Liver (tissue), 9 donors: Measurements from ENCODE around the gene LIN9. TPM values are rescaled to one million over a fixed set of nuclear protein-coding genes. Genes with fewer than 3 reads are reported as not detected.

Source experiments
- DNase-seq: peaks from one replicate; pipeline ENCODE4 v3.0.0-alpha.2; 2017; ENCODE audit warnings: low spot score
- H3K27ac ChIP-seq, 2 donors: one replicate each; pipeline ENCODE4 v1.7.0; 2013; ENCODE audit warnings: inconsistent platforms in 2 of 2, low read length in 2 of 2, control low read depth in 1 of 2, low read depth in 1 of 2, mild to moderate bottlenecking in 1 of 2
- H3K27me3 ChIP-seq, 4 donors: one replicate each; pipeline versions ENCODE4 v1.6.1 to v1.7.0; 2013; ENCODE audit warnings: low read length in 3 of 4, inconsistent platforms in 1 of 4, mild to moderate bottlenecking in 1 of 4, moderate library complexity in 1 of 4; ENCODE audit not compliant: control insufficient read depth in 4 of 4, insufficient read depth in 4 of 4
- H3K36me3 ChIP-seq, 4 donors: one replicate each; pipeline versions ENCODE4 v1.6.1 to v1.7.0; 2013; ENCODE audit warnings: low read length in 3 of 4, mild to moderate bottlenecking in 3 of 4, low read depth in 1 of 4, moderate library complexity in 1 of 4; ENCODE audit not compliant: control insufficient read depth in 4 of 4, insufficient read depth in 3 of 4
- H3K4me1 ChIP-seq, 4 donors: one replicate each; pipeline versions ENCODE4 v1.6.1 to v1.7.0; 2013; ENCODE audit warnings: low read length in 3 of 4, mild to moderate bottlenecking in 3 of 4, moderate library complexity in 1 of 4; ENCODE audit not compliant: control insufficient read depth in 4 of 4, insufficient read depth in 4 of 4
- H3K4me3 ChIP-seq, 3 donors: one replicate each; pipeline versions ENCODE4 v1.6.1 to v1.7.0; 2013; ENCODE audit warnings: low read length in 3 of 3, control low read depth in 1 of 3, low read depth in 1 of 3, mild to moderate bottlenecking in 1 of 3
- H3K9ac ChIP-seq, 2 donors: one replicate each; pipeline ENCODE4 v1.7.0; 2013; ENCODE audit warnings: low read length in 2 of 2, mild to moderate bottlenecking in 2 of 2, moderate library complexity in 2 of 2, control low read depth in 1 of 2, low read depth in 1 of 2
- H3K9me3 ChIP-seq, 4 donors: one replicate each; pipeline versions ENCODE4 v1.6.1 to v1.7.0; 2013; ENCODE audit warnings: low read length in 3 of 4; ENCODE audit not compliant: control insufficient read depth in 4 of 4
- ATF3 ChIP-seq: IDR thresholded peaks from 2 replicates; pipeline ENCODE4 v1.6.1; 2016; ENCODE audit warnings: antibody characterized with exemption
- FOXA1 ChIP-seq: IDR thresholded peaks from 2 replicates; pipeline ENCODE4 v1.6.1; 2016; ENCODE audit warnings: antibody characterized with exemption
- FOXA2 ChIP-seq: IDR thresholded peaks from 2 replicates; pipeline ENCODE4 v1.6.1; 2016; ENCODE audit warnings: antibody characterized with exemption
- HNF4G ChIP-seq: IDR thresholded peaks from 2 replicates; pipeline ENCODE4 v1.6.1; 2016; ENCODE audit warnings: antibody characterized with exemption
- MAX ChIP-seq: IDR thresholded peaks from 2 replicates; pipeline ENCODE4 v1.6.1; 2016; ENCODE audit warnings: antibody characterized with exemption
- NR2F2 ChIP-seq: IDR thresholded peaks from 2 replicates; pipeline ENCODE4 v1.6.1; 2016; ENCODE audit warnings: antibody characterized with exemption
- RAD21 ChIP-seq, 2 donors: IDR thresholded peaks; 2 replicates each; pipeline ENCODE4 v1.6.1; 2016; ENCODE audit warnings: antibody characterized with exemption in 2 of 2, mild to moderate bottlenecking in 2 of 2
- REST ChIP-seq: IDR thresholded peaks from 2 replicates; pipeline ENCODE4 v1.6.1; 2016; ENCODE audit warnings: antibody characterized with exemption, mild to moderate bottlenecking
- RXRA ChIP-seq, 2 donors: IDR thresholded peaks; 2 replicates each; pipeline ENCODE4 v1.6.1; 2017 to 2018; ENCODE audit warnings: antibody characterized with exemption in 2 of 2, mild to moderate bottlenecking in 1 of 2
- SP1 ChIP-seq: IDR thresholded peaks from 2 replicates; pipeline ENCODE4 v1.6.1; 2018; ENCODE audit warnings: antibody characterized with exemption, mild to moderate bottlenecking
- YY1 ChIP-seq: IDR thresholded peaks from 2 replicates; pipeline ENCODE4 v1.6.1; 2016; ENCODE audit warnings: antibody characterized with exemption, mild to moderate bottlenecking
- ZBTB33 ChIP-seq: IDR thresholded peaks from 2 replicates; pipeline ENCODE4 v1.6.1; 2016; ENCODE audit warnings: antibody characterized with exemption
- WGBS: extraction: QIAGEN DNeasy Blood & Tissue Kit; methylation state at CpG from one replicate; pipeline ENCODE4 v1.1.7; 2013; 5-methylcytosine and 5-hydroxymethylcytosine counted together
- polyA plus RNA-seq, 2 donors: library from polyadenylated mRNA; stranded (reverse) in 1 of 2; unstranded in 1 of 2; fragments of 200-250 nt in 1 of 2; fragments of >200 nt in 1 of 2; fragmentation: Nextera tagmentation in 1 of 2; extraction: Ambion mirVana in 1 of 2; gene quantifications; one replicate each; pipeline versions ENCODE4 v1.2.1 to v1.2.3, GENCODE V29; 2013 to 2015
- total RNA-seq, 2 donors: library from RNA; depleted of rRNA; stranded (reverse); fragments of >200 nt; gene quantifications; one replicate each; pipeline ENCODE4 v1.2.3, GENCODE V29; 2014
- donor health status: healthy.
- donor health status: healthy.
- donor health status: healthy.
- donor health status: healthy.
- donor health status: healthy.

Gene LIN9
- total and polyA plus RNA-seq, 4 donors: 0.50 to 7.9 (median 1.00) TPM

GRCh38 chr1:226202246-226202645 is 106.7 kb downstream of the LIN9 start:
- Histone ChIP-seq H3K4me3 (no peak overlapping the region), H3K27me3 (no peaks in the 10 kb centered on the region), H3K9ac (no peak overlapping the region), H3K27ac (no peak overlapping the region), H3K36me3 (no peaks in the 10 kb centered on the region), H3K9me3 (no peaks in the 10 kb centered on the region), H3K4me1 (no peaks in the 10 kb centered on the region)
- WGBS: 92% methylated on average over 3 of the region's 3 CpGs
- no peak for DNase-seq
- TF ChIP-seq FOXA2 (no peak), NR2F2 (no peak), RXRA (IDR thresholded peaks at IDR 0.05) (no peak), ZBTB33 (no peak), YY1 (no peak), FOXA1 (no peak), MAX (no peak)

GRCh38 chr1:226201029-226201593 is 107.9 kb downstream of the LIN9 start:
- no peak for DNase-seq
- Histone ChIP-seq H3K36me3 (no peaks in the 10 kb centered on the region), H3K27ac (no peak overlapping the region), H3K27me3 (no peaks in the 10 kb centered on the region), H3K9ac (no peak overlapping the region), H3K9me3 (no peaks in the 10 kb centered on the region), H3K4me1 (no peaks in the 10 kb centered on the region), H3K4me3 (no peak overlapping the region)
- 70% methylated on average over 5 of the region's 5 CpGs for WGBS
- TF ChIP-seq ATF3 (no peak), NR2F2 (no peak), HNF4G (no peak), REST (no peak), ZBTB33 (no peak), RAD21 (IDR thresholded peaks at IDR 0.05) (peak in 1 of 2 donors; percentile 14), SP1 (no peak)
